Measurements from ENCODE around the gene EPHB2. TPM values are rescaled to one million over a fixed set of nuclear protein-coding genes. Genes with fewer than 3 reads are reported as not detected.

EPHB2 gene
- total and polyA plus RNA-seq, 9 donors, result 2.5 to 55.1 (median 15.1) TPM

DNA sequence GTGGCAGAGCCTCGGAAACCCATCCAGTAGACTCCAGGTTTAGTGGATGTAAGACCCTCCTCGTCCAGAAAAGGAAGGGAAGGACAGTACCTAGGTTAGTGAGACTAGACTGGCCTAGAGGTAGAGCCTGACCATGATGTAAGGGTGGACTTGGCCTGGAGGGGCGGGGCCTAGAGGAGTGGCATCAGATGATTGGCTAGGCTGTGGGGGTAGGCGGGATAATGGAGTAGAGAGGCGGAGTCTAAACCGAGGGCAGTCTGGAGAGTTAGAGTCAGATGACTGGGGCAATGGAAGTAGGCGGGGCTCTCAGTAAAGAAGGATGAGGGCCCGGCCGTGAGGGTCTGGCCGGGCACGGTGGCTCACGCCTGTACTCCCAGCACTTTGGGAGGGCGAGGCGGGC is 70.1 kb downstream of the EPHB2 start:
- Histone ChIP-seq H3K9me3 (no peaks in the 10 kb centered on the region), H3K36me3 (no peaks in the 10 kb centered on the region), H3K27ac (no peak overlapping the region), H3K27me3 (no peaks in the 10 kb centered on the region), H3K4me1 (ENCODE audit: insufficient read depth) (peaks cover 11% of the 10 kb centered on the region), H3K4me3 (no peak overlapping the region)
- 89 to 90% (median 89%) methylated on average over 14 of the region's 14 CpGs for WGBS, 3 donors
- intact Hi-C loops (cut with DNase I), result no loop called here
- no peak for DNase-seq
- TF ChIP-seq CTCF (IDR thresholded peaks at IDR 0.05), result no peak
- TF ChIP-seq POLR2A (IDR thresholded peaks at IDR 0.05), result no peak
- TF ChIP-seq EP300 (IDR thresholded peaks at IDR 0.05), result no peak

GRCh38 chr1:22781483-22781882 is 70.8 kb downstream of the EPHB2 start:
- intact Hi-C loops (cut with DNase I), result no loop called here
- TF ChIP-seq EP300 (IDR thresholded peaks at IDR 0.05) (no peak), POLR2A (IDR thresholded peaks at IDR 0.05) (no peak)

DNA sequence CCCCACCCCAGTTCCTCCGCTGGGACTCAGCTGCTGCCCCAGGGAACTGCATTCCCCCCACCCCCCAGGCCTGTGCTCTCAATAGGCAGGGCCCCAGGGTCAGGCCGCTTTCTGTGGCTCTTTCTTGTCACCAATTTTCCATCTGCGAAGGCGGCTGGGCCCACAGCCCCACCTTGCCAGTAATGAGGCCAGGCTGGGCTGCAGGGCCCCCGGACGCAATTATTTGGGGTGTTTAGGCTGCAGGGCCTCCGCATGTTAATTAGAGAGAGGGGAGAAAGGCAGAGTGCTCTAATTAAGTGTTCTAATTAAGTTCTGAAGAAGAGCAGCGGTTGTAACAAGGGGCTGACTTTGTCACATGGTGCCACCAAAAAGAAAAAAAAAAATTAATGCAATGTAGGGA is 71.8 kb downstream of the EPHB2 start:
- TF ChIP-seq POLR2A (IDR thresholded peaks at IDR 0.05) (no peak), EP300 (IDR thresholded peaks at IDR 0.05) (no peak), CTCF (IDR thresholded peaks at IDR 0.05) (no peak)
- Histone ChIP-seq H3K4me3 (no peak overlapping the region), H3K27ac (no peak overlapping the region), H3K9me3 (no peaks in the 10 kb centered on the region), H3K36me3 (no peaks in the 10 kb centered on the region), H3K27me3 (no peaks in the 10 kb centered on the region), H3K4me1 (ENCODE audit: insufficient read depth) (peaks cover 11% of the 10 kb centered on the region)
- DNase-seq, result no peak
- 94 to 97% (median 96%) methylated on average over 8 of the region's 8 CpGs for WGBS, 3 donors
- intact Hi-C loops (cut with DNase I), result no loop called here

More at GRCh38 chr1:22781483-22781882, 70.8 kb downstream of the EPHB2 start:
- DNase-seq, result no peak
- H3K27ac ChIP-seq, result no peak overlapping the region
- no peaks in the 10 kb centered on the region for H3K9me3 ChIP-seq
- no peaks in the 10 kb centered on the region for H3K36me3 ChIP-seq
- H3K4me3 ChIP-seq, result no peak overlapping the region
- 90 to 93% (median 90%) methylated on average over 4 of the region's 4 CpGs for WGBS, 3 donors
- H3K4me1 ChIP-seq (ENCODE audit: insufficient read depth), result peaks cover 11% of the 10 kb centered on the region
- H3K27me3 ChIP-seq, result no peaks in the 10 kb centered on the region

- no peak overlapping the region for H3K4me3 ChIP-seq
- H3K36me3 ChIP-seq, result no peaks in the 10 kb centered on the region
- H3K27me3 ChIP-seq, result no peaks in the 10 kb centered on the region
- H3K4me1 ChIP-seq (ENCODE audit: insufficient read depth), result peaks cover 11% of the 10 kb centered on the region
- no peak overlapping the region for H3K27ac ChIP-seq
- intact Hi-C loops (cut with DNase I), result no loop called here
- H3K9me3 ChIP-seq, result no peaks in the 10 kb centered on the region
- WGBS, 3 donors, result 94 to 95% (median 95%) methylated on average over 19 of the region's 19 CpGs
- TF ChIP-seq EP300 (IDR thresholded peaks at IDR 0.05) (no peak), CTCF (IDR thresholded peaks at IDR 0.05) (no peak), POLR2A (IDR thresholded peaks at IDR 0.05) (no peak)
- no peak for DNase-seq
Observed at GRCh38 chr1:22784317-22784716, 73.7 kb downstream of the EPHB2 start.

GRCh38 chr1:22784737-22785136 is 74.1 kb downstream of the EPHB2 start:
- 95 to 97% (median 96%) methylated on average over 27 of the region's 27 CpGs for WGBS, 3 donors
- Histone ChIP-seq H3K4me3 (no peak overlapping the region), H3K27me3 (no peaks in the 10 kb centered on the region), H3K36me3 (no peaks in the 10 kb centered on the region), H3K27ac (no peak overlapping the region), H3K4me1 (ENCODE audit: insufficient read depth) (peaks cover 8% of the 10 kb centered on the region), H3K9me3 (no peaks in the 10 kb centered on the region)
- no peak for TF ChIP-seq EP300 (IDR thresholded peaks at IDR 0.05)
- TF ChIP-seq POLR2A (IDR thresholded peaks at IDR 0.05), result no peak
- TF ChIP-seq CTCF (IDR thresholded peaks at IDR 0.05), result no peak
- DNase-seq, result no peak
- intact Hi-C loops (cut with DNase I), result no loop called here
